Endodermal cell (in vitro differentiated cells): ENCODE data around the gene PLEKHO1. TPM values are rescaled to one million over a fixed set of nuclear protein-coding genes. Genes with fewer than 3 reads are reported as not detected.
"Not testable (repeated sequence)": the region's sequence is repeated elsewhere in the genome, so short reads cannot be mapped to it uniquely, and the experiment has no call there.

Experiments
- DNase-seq: peaks from one replicate; pipeline ENCODE4 v3.0.0-alpha.2; 2017
- H3K27ac ChIP-seq: 2 replicates; pipeline ENCODE4 v1.5.1; 2013; ENCODE audit warnings: mild to moderate bottlenecking, low read depth, low read length, moderate library complexity
- H3K27me3 ChIP-seq: 2 replicates; pipeline ENCODE4 v1.6.1; 2013; ENCODE audit warnings: mild to moderate bottlenecking, low read length, moderate library complexity; ENCODE audit not compliant: insufficient read depth, control insufficient read depth, poor library complexity, severe bottlenecking
- H3K36me3 ChIP-seq: 2 replicates; pipeline ENCODE4 v1.7.0; 2013; ENCODE audit warnings: mild to moderate bottlenecking, low read length, moderate library complexity; ENCODE audit not compliant: control insufficient read depth, insufficient read depth
- H3K4me1 ChIP-seq: one replicate; pipeline ENCODE4 v1.7.0; 2013; ENCODE audit warnings: low read length; ENCODE audit not compliant: control insufficient read depth, insufficient read depth
- H3K4me3 ChIP-seq: 2 replicates; pipeline ENCODE4 v1.5.1; 2013; ENCODE audit warnings: mild to moderate bottlenecking, low read length, moderate library complexity
- H3K9ac ChIP-seq: 2 replicates; pipeline ENCODE4 v1.6.1; 2013; ENCODE audit warnings: mild to moderate bottlenecking, low read length, moderate library complexity; ENCODE audit not compliant: poor library complexity, severe bottlenecking; ENCODE audit errors: extremely low read depth
- H3K9me3 ChIP-seq: 2 replicates; pipeline ENCODE4 v1.6.1; 2013; ENCODE audit warnings: mild to moderate bottlenecking, low read length, moderate library complexity; ENCODE audit not compliant: control insufficient read depth
- H3K27ac Mint-ChIP-seq: 2 replicates; pipeline ENCODE4 v1.8.0; 2020; ENCODE audit warnings: mixed read lengths
- H3K27me3 Mint-ChIP-seq: 2 replicates; pipeline ENCODE4 v1.8.0; 2021; ENCODE audit warnings: mild to moderate bottlenecking, mixed read lengths; ENCODE audit not compliant: insufficient read depth
- H3K36me3 Mint-ChIP-seq: 2 replicates; pipeline ENCODE4 v1.8.0; 2020; ENCODE audit warnings: low read depth, mixed read lengths
- H3K4me1 Mint-ChIP-seq: 2 replicates; pipeline ENCODE4 v1.8.0; 2020; ENCODE audit warnings: mixed read lengths
- H3K4me3 Mint-ChIP-seq: 2 replicates; pipeline ENCODE4 v1.8.0; 2020; ENCODE audit warnings: mild to moderate bottlenecking, moderate library complexity, mixed read lengths
- H3K9me3 Mint-ChIP-seq: 2 replicates; pipeline ENCODE4 v1.8.0; 2020; ENCODE audit warnings: mild to moderate bottlenecking, mixed read lengths
- WGBS, 2 experiments: methylation state at CpG; one replicate each; pipeline versions ENCODE4 v1.1.5 to v1.1.7; 2013; ENCODE audit warnings: missing lambda C conversion rate in 2 of 2, mixed read lengths in 1 of 2; ENCODE audit not compliant: insufficient coverage in 1 of 2, insufficient read length in 1 of 2; 5-methylcytosine and 5-hydroxymethylcytosine counted together
- total RNA-seq, 2 donors: library from RNA; stranded (reverse); fragmentation: NEBNext Ultra II Directional in 1 of 2; extraction: Animal tissue kit (Norgen Biotek cat#: 25700) in 1 of 2; gene quantifications; 2 replicates in 1 of 2; 3 replicates in 1 of 2; pipeline ENCODE4 v1.2.1, GENCODE V29; 2021
- TF ChIP-seq, protein P1 (sequence below): fragments of 200-600 bp; sonication (generic); conservative IDR thresholded peaks from 2 replicates; pipeline ENCODE4 v1.5.0; 2021; ENCODE audit warnings: antibody characterized with exemption, mild to moderate bottlenecking

Gene PLEKHO1
- total RNA-seq, 2 donors from 2014 or later, result 42.9 to 46.0 TPM

DNA sequence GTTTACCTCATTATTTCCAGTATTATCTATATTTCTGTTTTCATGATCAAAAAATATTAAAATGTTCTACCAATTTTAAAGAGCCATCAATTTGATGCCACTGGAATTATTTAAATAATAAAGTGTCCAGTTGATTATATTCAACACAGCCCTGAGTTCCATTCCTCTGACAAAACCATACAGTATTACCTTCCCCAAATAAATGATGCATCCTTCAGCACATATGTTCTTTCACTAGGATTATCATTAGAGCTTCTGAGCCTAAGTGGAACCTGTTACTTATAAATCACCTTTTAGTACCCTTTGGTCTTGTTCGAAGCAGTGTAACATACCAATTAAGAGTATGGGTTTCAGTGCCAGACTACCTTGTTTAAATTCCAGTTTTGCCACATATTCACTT lies 17.3 kb upstream of the PLEKHO1 start:
- H3K4me1 Mint-ChIP-seq, result no peaks in the 10 kb centered on the region
- no peak overlapping the region for H3K27ac Mint-ChIP-seq
- H3K9me3 ChIP-seq, result no peaks in the 10 kb centered on the region
- TF ChIP-seq, protein P1, sequence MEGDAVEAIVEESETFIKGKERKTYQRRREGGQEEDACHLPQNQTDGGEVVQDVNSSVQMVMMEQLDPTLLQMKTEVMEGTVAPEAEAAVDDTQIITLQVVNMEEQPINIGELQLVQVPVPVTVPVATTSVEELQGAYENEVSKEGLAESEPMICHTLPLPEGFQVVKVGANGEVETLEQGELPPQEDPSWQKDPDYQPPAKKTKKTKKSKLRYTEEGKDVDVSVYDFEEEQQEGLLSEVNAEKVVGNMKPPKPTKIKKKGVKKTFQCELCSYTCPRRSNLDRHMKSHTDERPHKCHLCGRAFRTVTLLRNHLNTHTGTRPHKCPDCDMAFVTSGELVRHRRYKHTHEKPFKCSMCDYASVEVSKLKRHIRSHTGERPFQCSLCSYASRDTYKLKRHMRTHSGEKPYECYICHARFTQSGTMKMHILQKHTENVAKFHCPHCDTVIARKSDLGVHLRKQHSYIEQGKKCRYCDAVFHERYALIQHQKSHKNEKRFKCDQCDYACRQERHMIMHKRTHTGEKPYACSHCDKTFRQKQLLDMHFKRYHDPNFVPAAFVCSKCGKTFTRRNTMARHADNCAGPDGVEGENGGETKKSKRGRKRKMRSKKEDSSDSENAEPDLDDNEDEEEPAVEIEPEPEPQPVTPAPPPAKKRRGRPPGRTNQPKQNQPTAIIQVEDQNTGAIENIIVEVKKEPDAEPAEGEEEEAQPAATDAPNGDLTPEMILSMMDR, result no peak
- H3K27me3 ChIP-seq, result no peaks in the 10 kb centered on the region
- H3K9me3 Mint-ChIP-seq, result no peaks in the 10 kb centered on the region
- peaks cover 3% of the 10 kb centered on the region for H3K36me3 ChIP-seq
- H3K4me1 ChIP-seq, result no peaks in the 10 kb centered on the region
- WGBS, 2 experiments, result 97 to 100% methylated on average over 1 of the region's 1 CpG
- no peak for DNase-seq
- no peak overlapping the region for H3K9ac ChIP-seq
- no peak overlapping the region for H3K27ac ChIP-seq
- H3K27me3 Mint-ChIP-seq, result no peaks in the 10 kb centered on the region
- no peak overlapping the region for H3K4me3 Mint-ChIP-seq
- no peak overlapping the region for H3K4me3 ChIP-seq
- H3K36me3 Mint-ChIP-seq, result peaks cover 3% of the 10 kb centered on the region

DNA sequence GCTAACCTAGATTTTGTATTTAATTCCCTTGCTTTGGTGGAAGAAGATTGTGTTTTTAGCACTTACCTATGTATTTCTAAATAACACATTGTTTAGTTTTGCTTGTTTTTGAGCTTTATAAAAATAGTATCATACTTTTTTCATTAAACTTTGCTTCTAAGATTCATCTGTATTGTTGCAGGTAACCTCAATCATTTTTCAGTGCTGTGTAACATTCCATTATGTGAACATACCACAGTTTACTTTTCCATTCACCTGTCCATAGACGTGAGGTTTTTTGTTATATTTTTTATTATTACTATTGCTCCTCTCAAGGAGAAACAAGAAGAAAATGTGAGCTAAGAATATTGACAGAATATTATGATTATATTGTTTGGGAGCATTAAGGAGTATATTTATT lies 15.2 kb upstream of the PLEKHO1 start:
- Mint-ChIP-seq H3K9me3 (no peaks in the 10 kb centered on the region), H3K27me3 (no peaks in the 10 kb centered on the region), H3K4me3 (no peak overlapping the region), H3K27ac (no peak overlapping the region), H3K36me3 (peaks cover 2% of the 10 kb centered on the region), H3K4me1 (no peaks in the 10 kb centered on the region)
- Histone ChIP-seq H3K4me3 (no peak overlapping the region), H3K9me3 (no peaks in the 10 kb centered on the region), H3K36me3 (peaks cover 3% of the 10 kb centered on the region), H3K9ac (no peak overlapping the region), H3K27me3 (no peaks in the 10 kb centered on the region), H3K4me1 (no peaks in the 10 kb centered on the region), H3K27ac (no peak overlapping the region)
- no peak for DNase-seq
- TF ChIP-seq, protein P1, result no peak
- WGBS, 2 experiments, result no CpG with 5 or more reads among the region's 1 CpG

DNA sequence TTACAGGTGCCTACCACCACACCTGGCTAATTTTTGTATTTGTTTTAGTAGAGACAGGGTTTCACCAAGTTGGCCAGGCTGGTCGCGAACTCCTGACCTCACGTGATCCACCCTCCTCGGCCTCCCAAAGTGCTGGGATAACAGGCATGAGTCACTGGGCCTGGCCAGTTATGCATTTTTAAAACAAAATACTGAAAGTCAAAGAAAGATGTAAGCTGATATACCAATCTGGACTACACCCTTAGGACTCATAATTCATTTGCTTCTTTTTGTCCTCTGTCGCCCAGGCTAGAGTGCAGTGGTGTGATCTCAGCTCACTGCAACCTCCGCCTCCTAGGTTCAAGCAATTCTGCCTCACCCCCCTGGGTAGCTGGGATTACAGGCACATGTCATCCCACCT lies 14.3 kb upstream of the PLEKHO1 start:
- not testable (repeated sequence) for H3K36me3 Mint-ChIP-seq, H3K9ac ChIP-seq, H3K27me3 ChIP-seq, H3K9me3 Mint-ChIP-seq, H3K4me3 Mint-ChIP-seq, H3K4me1 Mint-ChIP-seq, H3K4me1 ChIP-seq, H3K36me3 ChIP-seq, H3K9me3 ChIP-seq, H3K27ac Mint-ChIP-seq, H3K27ac ChIP-seq, H3K27me3 Mint-ChIP-seq, H3K4me3 ChIP-seq, DNase-seq
- 90 to 91% methylated on average over 2 to 6 of the region's 6 CpGs for WGBS, 2 experiments

DNA sequence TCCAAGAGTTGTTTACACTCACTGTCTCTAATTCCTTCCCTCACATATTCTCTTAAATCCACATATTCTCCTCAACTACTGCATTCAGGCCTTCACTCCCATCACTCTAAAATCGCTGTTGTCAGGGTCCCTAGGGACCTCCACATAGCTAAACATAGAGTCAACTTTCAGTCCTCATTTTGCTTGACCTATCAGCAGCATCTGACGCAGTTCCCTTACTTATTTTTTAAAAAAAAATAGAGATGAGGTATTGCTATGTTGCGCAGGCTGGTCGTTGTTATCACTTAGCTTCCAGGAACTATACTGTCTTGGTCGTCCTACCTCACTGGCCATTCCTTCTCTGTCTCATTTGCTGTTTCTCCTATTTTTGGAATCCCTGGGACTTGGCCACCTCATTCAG lies 11.7 kb upstream of the PLEKHO1 start:
- WGBS, 2 experiments, result 74 to 85% methylated on average over 3 to 5 of the region's 5 CpGs
- Histone ChIP-seq H3K36me3 (peaks cover 3% of the 10 kb centered on the region), H3K4me3 (no peak overlapping the region), H3K27me3 (no peaks in the 10 kb centered on the region), H3K9me3 (no peaks in the 10 kb centered on the region), H3K4me1 (no peaks in the 10 kb centered on the region), H3K27ac (no peak overlapping the region), H3K9ac (no peak overlapping the region)
- Mint-ChIP-seq H3K27me3 (no peaks in the 10 kb centered on the region), H3K9me3 (no peaks in the 10 kb centered on the region), H3K4me1 (no peaks in the 10 kb centered on the region), H3K4me3 (no peak overlapping the region), H3K36me3 (peaks cover 2% of the 10 kb centered on the region), H3K27ac (no peak overlapping the region)
- TF ChIP-seq, protein P1, result no peak
- DNase-seq, result no peak
